Stomach (tissue), 4 donors: ENCODE data around the gene APCDD1L.

ENCODE experiments used
- CTCF ChIP-seq, 7 experiments: fragments of 450-650 bp in 4 of 7; fragments of 200-600 bp in 3 of 7; sonication (generic) in 3 of 7; IDR thresholded peaks; one replicate each; pipeline ENCODE4 v1.5.1; 2016 to 2019; ENCODE audit warnings: antibody characterized with exemption in 7 of 7, control low read depth in 2 of 7, mild to moderate bottlenecking in 1 of 7
- EP300 ChIP-seq: sonication (generic); formaldehyde crosslinking; IDR thresholded peaks from one replicate; pipeline ENCODE4 v1.6.1; 2017; ENCODE audit warnings: antibody characterized with exemption
- POLR2A ChIP-seq, 4 donors: fragments of 450-650 bp; IDR thresholded peaks; one replicate each; pipeline ENCODE4 v1.6.1; 2016; ENCODE audit warnings: antibody characterized with exemption in 4 of 4, control low read depth in 2 of 4, mild to moderate bottlenecking in 1 of 4, moderate library complexity in 1 of 4
- POLR2AphosphoS5 ChIP-seq, 3 donors: sonication (generic); formaldehyde crosslinking; IDR thresholded peaks; one replicate each; pipeline ENCODE4 v1.6.1; 2016; ENCODE audit warnings: antibody characterized with exemption in 3 of 3

- no peak for TF ChIP-seq POLR2AphosphoS5 (IDR thresholded peaks at IDR 0.05)
- TF ChIP-seq CTCF (IDR thresholded peaks at IDR 0.05) = no peak
- TF ChIP-seq POLR2A (IDR thresholded peaks at IDR 0.05) = no peak
- TF ChIP-seq EP300 = no peak
These were observed 39.7 kb downstream of the APCDD1L start for GRCh38 chr20:58475466-58475865.
